GM21423 (cell line): ENCODE results near the gene OR13C3.
"Not testable (repeated sequence)": the region's sequence is repeated elsewhere in the genome, so short reads cannot be mapped to it uniquely, and the experiment has no call there.

Experiments used
- ATAC-seq: cut with Tn5 transposase; IDR thresholded peaks from one replicate; pipeline ENCODE4 v1.9.1; 2021; ENCODE audit warnings: mild to moderate bottlenecking, moderate library complexity; ENCODE audit not compliant: unreplicated experiment

OR13C3 gene

DNA sequence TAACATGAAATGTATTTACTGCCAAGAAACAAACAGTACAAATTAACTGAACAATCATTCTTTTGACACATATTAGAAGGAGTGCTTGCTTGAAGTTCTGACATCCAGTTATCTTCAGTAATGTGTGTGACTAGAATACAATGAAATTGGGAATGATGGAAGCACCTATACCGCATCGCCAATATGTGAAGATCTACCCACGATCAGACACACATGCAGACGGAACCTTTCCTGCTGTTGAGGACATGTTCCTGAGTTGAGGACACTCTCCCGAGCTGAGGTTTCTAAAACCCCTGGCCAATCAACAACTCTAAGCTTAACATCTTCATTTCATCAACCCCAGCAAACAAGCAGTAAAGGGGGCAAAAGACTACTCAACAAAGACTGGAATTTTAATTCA, at the start of gene OR13C3:
Gene OR13C3, minus strand, starts transcription at position 101 of the 400 bp plus-strand sequence. CDS start 133 bp downstream, outside the sequence.
- no peak for ATAC-seq

- ATAC-seq = no peak
These were observed 43.9 kb upstream of the OR13C3 start for GRCh38 chr9:104580562-104580961.

DNA sequence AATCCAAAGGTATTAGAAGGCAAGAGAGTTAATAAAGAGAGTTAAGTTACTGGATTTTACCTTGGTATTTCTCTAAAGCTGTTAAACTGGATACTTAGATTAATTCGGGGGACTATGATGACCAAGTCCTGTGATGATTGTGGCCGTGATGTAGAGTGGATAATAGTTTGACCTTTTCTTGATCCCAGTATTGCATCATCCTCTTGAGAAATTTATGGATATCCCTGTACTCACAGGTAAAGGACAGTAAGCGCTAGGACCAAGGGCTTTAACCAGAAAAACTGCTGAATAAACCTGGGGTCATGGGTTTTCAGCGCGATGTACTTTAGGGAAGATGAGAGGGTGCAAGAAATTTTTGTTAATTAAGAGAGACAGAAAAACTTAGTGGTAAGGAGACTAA, 40.6 kb upstream of the OR13C3 start:
- ATAC-seq = no peak

GRCh38 chr9:104575456-104575855, 38.8 kb upstream of the OR13C3 start:
- ATAC-seq = no peak

GRCh38 chr9:104572612-104573011, 36.0 kb upstream of the OR13C3 start:
- ATAC-seq = no peak

DNA sequence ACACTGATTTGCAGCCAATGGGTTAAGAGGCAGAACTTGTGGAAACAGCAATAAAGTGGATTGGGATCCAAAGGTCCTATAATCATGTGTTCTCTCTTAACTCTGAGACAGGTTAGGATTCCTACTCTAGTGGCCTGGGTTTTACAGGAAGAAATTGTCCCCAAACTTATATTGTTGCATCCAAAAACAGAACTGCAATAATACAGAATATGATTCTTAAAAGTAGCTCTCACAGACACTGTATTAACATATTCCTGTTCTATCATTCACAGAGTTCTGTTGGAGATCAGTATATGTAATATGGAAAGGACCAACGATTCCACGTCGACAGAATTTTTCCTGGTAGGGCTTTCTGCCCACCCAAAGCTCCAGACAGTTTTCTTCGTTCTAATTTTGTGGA, 32.2 kb upstream of the OR13C3 start, which contains the start of gene OR13C8:
Gene OR13C8, plus strand, starts transcription at position 301 of the 400 bp plus-strand sequence. Its CDS starts 0 bp downstream, at position 301.
- no peak for ATAC-seq

- no peak for ATAC-seq
These were observed 27.7 kb upstream of the OR13C3 start for GRCh38 chr9:104564358-104564757.

DNA sequence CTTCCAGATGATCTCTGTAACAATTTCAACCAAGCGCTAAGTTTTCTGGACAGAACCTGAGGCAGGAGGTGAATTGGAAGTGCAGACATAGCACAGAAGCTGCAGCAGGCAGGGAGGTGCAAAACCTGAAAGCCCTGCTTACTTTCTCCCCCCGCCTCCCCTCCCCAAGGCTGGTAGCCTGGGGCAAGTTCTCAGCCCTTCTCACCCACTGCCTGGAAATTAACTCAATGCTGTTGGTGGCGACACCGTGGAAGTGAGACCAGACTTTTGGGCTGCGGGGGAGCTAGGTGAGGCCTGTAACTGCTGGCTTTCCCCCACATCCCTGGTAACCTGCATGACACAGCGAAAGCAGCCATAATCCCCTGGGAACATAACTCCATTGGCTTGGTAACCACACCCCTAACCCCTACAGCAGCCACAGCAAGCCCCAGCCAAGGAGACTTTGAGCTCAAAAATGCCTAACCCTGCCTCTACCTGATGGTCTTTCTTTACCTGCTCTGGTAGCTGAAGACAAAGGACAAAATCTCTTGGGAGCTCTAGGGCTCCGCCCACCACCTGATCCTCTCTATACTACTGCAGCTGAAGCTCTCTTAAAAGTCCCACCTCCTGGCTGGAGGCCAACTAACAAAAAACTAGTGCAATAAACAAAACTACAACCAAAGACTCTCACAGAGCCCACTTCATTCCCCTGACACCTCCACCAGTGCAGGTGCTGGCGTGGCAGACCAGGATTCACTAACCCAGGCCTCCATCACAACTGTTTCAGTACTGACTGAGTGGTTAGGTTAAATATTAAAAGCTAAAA, 20.4 kb upstream of the OR13C3 start:
- ATAC-seq = no peak

GRCh38 chr9:104555521-104555920, 18.9 kb upstream of the OR13C3 start:
- no peak for ATAC-seq

GRCh38 chr9:104553261-104553660, 16.6 kb upstream of the OR13C3 start:
- ATAC-seq = no peak

DNA sequence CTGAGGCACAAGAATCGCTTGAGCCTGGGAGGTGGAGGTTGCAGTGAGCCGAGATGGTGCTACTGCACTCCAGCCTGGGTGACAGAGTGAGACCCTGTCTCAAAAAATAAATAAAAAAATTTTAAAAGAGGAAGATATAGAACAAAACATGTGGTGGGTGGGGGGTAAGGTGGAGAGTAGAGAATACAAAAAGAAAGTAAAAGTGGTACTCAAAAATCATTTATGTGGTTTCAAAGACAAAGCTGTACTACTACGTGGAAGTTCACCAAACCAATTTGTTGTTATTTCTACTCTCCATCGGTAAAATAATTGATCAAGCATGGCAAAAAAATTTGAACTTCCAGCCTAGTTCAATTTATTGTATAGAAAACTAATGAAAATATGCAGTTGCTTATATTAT, 8.0 kb upstream of the OR13C3 start:
- ATAC-seq = no peak

DNA sequence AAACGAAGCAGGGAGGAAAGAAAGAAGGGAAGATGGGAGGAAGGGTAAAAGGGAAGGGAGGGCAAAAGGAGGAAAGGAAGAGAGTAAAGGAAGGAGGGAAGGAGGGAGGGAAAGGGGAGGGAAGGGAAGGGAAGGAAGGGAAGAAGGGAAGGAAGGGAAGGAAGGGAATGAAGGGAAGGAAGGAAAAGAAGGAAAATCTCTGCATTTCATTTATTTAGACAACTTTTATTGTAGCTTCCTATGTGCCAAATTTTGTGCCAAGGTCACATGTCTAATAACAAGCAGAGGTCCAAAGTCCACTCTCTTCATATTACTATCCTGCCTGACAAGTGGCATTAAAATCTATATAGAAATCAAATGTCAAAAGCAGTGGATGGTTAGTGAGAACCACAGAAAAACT, 2.6 kb upstream of the OR13C3 start:
- no peak for ATAC-seq

GRCh38 chr9:104527109-104527508, 9.5 kb downstream of the OR13C3 start, which contains the start of gene OR13C4:
Gene OR13C4 (minus strand): TSS chr9:104527209. CDS start chr9:104527209, 0 bp downstream.
- ATAC-seq = no peak

GRCh38 chr9:104520241-104520640, 16.4 kb downstream of the OR13C3 start:
- ATAC-seq = not testable (repeated sequence)

- ATAC-seq = no peak
These were observed 21.8 kb downstream of the OR13C3 start for GRCh38 chr9:104514901-104515300.

DNA sequence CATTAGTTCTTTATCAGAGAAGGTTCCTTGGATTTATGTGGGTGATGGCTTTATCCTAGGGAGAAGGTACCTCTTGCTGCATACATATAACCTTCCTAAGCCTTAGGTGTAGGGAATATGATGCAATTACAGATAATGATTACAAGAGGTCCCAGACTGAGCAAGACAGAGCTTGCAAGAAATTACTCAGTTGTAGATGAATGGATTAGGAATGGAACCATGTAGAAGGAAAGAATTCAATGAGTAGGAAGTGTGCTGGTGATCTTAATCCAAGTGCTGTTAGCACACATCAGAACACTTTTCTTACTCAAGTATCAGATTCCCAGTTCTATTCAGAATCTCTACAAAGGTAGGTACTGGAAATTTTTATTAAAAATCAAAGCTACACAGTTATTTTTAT, 30.1 kb downstream of the OR13C3 start:
- no peak for ATAC-seq

DNA sequence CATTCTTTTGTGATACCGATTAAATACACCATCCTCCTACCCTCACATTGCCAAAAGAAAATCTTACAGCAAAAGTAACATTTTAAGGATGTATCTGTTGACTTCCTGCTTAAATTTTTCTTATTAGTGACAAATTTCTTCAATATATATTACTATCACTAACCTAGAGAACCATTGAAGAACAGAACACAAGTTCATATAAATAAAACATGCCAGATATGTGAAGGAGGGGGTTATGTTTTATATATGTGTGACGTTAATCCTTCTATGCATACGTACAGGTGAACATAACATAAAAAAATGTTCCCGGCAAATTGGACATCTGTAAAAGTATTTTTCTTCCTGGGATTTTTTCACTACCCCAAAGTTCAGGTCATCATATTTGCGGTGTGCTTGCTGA, 32.7 kb downstream of the OR13C3 start, which contains the start of gene OR13F1:
Gene OR13F1, plus strand, starts transcription at position 301 of the 400 bp plus-strand sequence. Its CDS starts 0 bp downstream, at position 301.
- ATAC-seq = no peak

DNA sequence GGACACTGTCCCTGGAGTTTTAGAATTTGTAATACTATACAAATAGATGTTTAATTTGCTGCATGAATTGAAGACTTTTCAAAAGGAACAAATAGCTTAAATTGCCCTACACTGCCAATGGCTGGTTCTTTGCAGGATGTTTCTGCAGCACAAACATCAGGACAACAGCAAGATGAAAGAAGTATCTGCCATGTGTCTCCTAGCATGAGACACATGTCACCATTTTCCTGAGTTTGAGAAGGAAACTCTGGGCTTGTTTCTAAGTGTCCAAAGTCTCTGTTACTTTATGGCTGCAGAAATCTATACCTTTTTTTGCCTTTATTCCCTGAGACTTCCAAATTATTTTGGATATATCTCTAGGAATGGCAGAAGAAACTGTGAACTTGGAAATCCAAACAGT, 33.2 kb downstream of the OR13C3 start:
- ATAC-seq = no peak

DNA sequence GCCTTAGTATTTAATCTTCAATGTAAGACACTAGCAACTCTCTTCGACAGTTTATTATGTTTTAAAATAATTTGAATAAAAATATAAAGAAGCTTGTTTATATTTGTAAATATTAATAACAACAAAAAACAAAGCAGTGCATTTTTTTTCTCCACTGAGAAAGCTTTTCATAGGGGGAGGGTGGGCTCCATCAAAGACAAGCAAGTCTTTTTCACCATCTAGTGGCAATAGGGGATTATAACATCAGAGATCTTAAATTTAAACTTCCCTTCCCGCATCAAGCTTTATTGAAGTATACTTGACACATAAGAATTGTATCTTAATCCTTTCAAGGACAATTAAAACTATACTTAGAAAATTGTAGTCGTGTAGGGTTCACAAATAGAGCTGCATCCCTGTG, 41.8 kb downstream of the OR13C3 start:
- no peak for ATAC-seq
